Measurements from ENCODE around the gene KMT2C. TPM values are rescaled to one million over a fixed set of nuclear protein-coding genes. Genes with fewer than 3 reads are reported as not detected.
"Not testable (repeated sequence)": the region's sequence is repeated elsewhere in the genome, so short reads cannot be mapped to it uniquely, and the experiment has no call there.

KMT2C gene
- total and polyA plus RNA-seq, 4 donors, result 6.3 to 35.3 (median 19.3) TPM

DNA sequence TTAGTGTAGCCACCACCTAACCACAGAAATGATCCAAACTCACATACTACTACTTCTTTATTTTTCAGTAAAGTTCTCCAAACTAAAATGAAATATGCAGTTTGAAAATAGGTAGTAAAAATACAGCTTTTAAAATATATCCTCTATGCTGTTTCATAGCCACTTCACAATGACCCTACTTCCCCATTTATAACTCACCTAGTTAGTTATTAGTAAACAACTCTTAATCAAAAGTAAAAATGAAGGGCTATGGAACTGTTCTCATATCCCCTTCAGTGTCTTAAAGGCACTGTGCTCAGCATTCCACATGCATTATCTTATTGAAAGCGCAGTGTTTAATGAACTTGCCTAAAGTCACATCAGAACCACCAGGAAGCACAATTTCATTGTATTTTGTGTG lies 43.5 kb downstream of the KMT2C start:
- Histone ChIP-seq H3K4me3 (ENCODE audit: low read depth in 1 of 3, low read length in 3 of 3) (no peak overlapping the region), H3K27me3 (ENCODE audit: control insufficient read depth in 4 of 4, insufficient read depth in 4 of 4, low read length in 3 of 4) (no peaks in the 10 kb centered on the region), H3K9me3 (ENCODE audit: control insufficient read depth in 4 of 4, low read length in 3 of 4) (no peaks in the 10 kb centered on the region), H3K9ac (ENCODE audit: low read depth in 1 of 2, low read length in 2 of 2) (no peak overlapping the region), H3K27ac (ENCODE audit: low read depth in 1 of 2, low read length in 2 of 2) (no peak overlapping the region), H3K36me3 (ENCODE audit: control insufficient read depth in 4 of 4, insufficient read depth in 3 of 4, low read depth in 1 of 4, low read length in 3 of 4) (no peaks in the 10 kb centered on the region), H3K4me1 (ENCODE audit: control insufficient read depth in 4 of 4, insufficient read depth in 4 of 4, low read length in 3 of 4) (no peaks in the 10 kb centered on the region)
- no peak for DNase-seq (ENCODE audit: low spot score)
- WGBS, result 77% methylated on average over 1 of the region's 1 CpG
- TF ChIP-seq TAF1 (conservative IDR thresholded peaks at IDR 0.05) (no peak), HNF4A (conservative IDR thresholded peaks at IDR 0.05) (no peak), SP1 (IDR thresholded peaks at IDR 0.05) (no peak), EGR1 (IDR thresholded peaks at IDR 0.05; ENCODE audit: low read depth in 2 of 2) (no peak)
- TF ChIP-seq, protein P1, sequence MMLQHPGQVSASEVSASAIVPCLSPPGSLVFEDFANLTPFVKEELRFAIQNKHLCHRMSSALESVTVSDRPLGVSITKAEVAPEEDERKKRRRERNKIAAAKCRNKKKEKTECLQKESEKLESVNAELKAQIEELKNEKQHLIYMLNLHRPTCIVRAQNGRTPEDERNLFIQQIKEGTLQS (IDR thresholded peaks at IDR 0.05), result no peak
- TF ChIP-seq, protein P2, sequence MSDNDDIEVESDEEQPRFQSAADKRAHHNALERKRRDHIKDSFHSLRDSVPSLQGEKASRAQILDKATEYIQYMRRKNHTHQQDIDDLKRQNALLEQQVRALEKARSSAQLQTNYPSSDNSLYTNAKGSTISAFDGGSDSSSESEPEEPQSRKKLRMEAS (IDR thresholded peaks at IDR 0.05), result no peak

DNA sequence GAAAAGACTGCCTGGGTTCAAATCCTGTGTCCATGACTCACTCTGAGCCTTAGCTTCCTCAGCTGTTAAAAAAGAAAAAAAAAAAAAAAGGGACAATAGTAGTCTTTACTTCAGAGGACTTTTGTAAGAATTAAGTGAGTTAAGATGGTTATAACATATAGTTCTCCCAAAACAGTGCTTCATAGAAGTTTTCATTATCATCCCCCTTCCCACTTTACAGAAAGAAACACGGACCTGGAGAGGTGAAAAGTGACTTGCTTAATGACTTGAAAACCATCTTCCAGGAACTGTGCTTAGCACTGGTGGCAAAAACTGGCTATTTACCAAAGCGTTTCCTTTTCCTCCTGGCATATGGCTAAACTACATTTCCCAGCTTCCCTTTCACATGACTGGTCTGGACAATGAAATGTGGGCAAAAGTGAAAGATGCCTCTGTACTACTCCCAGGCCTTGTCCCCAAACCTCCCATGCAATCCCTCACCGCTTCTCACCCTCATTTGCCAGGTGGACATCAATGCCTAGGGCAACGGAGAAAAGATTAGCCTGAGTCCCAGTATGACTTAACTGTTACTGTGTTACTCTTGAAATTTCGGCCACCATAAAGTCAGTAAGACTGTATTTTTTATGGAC lies 49.6 kb downstream of the KMT2C start:
- not testable (repeated sequence) for H3K9ac ChIP-seq (ENCODE audit: low read depth in 1 of 2, low read length in 2 of 2); H3K36me3 ChIP-seq (ENCODE audit: control insufficient read depth in 4 of 4, insufficient read depth in 3 of 4, low read depth in 1 of 4, low read length in 3 of 4); H3K4me1 ChIP-seq (ENCODE audit: control insufficient read depth in 4 of 4, insufficient read depth in 4 of 4, low read length in 3 of 4); H3K4me3 ChIP-seq (ENCODE audit: low read depth in 1 of 3, low read length in 3 of 3); H3K27ac ChIP-seq (ENCODE audit: low read depth in 1 of 2, low read length in 2 of 2); DNase-seq (ENCODE audit: low spot score); H3K9me3 ChIP-seq (ENCODE audit: control insufficient read depth in 4 of 4, low read length in 3 of 4); H3K27me3 ChIP-seq (ENCODE audit: control insufficient read depth in 4 of 4, insufficient read depth in 4 of 4, low read length in 3 of 4)
- 46% methylated on average over 4 of the region's 5 CpGs for WGBS

DNA sequence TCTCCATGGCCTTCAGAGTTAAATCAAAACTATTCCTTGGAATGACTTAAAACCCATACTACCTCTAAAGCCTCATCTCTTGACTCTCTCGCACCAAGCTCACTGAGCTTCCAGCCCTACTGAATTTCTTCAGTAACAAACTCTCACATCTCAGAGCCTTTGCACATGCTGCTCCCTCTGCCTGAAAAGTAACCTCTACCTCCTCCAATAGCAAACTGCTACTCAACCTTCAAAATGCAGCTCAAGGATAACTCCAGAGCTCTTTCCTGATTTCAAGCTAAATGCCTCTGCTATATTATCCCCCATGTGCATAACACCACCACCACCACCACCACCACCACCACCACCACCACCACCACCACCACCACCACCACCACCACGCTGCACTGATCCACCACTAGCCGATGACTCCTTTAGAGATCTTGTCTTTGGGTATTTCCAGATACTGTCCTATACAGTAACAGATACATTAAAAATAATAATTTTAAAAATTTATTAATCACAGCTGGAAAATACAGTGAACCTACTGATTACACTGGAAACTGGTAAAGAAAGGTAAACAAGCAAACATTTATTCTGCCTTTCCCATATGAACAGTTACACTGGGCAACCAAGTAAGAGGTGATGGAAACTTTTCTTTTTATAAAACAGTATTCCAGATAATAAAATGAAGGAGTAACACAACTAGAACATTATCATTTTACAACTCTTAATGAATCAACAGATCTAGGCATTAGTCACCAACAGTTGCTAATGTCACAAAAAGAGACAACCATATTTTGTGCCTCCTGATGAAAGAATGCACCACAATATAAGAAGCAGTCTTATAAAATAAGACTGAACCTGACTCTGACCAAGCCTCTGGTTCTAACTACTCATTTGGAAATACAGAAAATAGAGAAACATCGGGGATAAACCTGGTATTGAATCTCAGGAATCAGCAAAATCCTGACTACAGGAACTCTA lies 51.3 kb downstream of the KMT2C start:
- H3K36me3 ChIP-seq (ENCODE audit: control insufficient read depth in 4 of 4, insufficient read depth in 3 of 4, low read depth in 1 of 4, low read length in 3 of 4); DNase-seq (ENCODE audit: low spot score); H3K4me3 ChIP-seq (ENCODE audit: low read depth in 1 of 3, low read length in 3 of 3); H3K9ac ChIP-seq (ENCODE audit: low read depth in 1 of 2, low read length in 2 of 2); H3K27me3 ChIP-seq (ENCODE audit: control insufficient read depth in 4 of 4, insufficient read depth in 4 of 4, low read length in 3 of 4); H3K9me3 ChIP-seq (ENCODE audit: control insufficient read depth in 4 of 4, low read length in 3 of 4); H3K4me1 ChIP-seq (ENCODE audit: control insufficient read depth in 4 of 4, insufficient read depth in 4 of 4, low read length in 3 of 4); H3K27ac ChIP-seq (ENCODE audit: low read depth in 1 of 2, low read length in 2 of 2): not testable (repeated sequence)
- 60% methylated on average over 4 of the region's 4 CpGs for WGBS

DNA sequence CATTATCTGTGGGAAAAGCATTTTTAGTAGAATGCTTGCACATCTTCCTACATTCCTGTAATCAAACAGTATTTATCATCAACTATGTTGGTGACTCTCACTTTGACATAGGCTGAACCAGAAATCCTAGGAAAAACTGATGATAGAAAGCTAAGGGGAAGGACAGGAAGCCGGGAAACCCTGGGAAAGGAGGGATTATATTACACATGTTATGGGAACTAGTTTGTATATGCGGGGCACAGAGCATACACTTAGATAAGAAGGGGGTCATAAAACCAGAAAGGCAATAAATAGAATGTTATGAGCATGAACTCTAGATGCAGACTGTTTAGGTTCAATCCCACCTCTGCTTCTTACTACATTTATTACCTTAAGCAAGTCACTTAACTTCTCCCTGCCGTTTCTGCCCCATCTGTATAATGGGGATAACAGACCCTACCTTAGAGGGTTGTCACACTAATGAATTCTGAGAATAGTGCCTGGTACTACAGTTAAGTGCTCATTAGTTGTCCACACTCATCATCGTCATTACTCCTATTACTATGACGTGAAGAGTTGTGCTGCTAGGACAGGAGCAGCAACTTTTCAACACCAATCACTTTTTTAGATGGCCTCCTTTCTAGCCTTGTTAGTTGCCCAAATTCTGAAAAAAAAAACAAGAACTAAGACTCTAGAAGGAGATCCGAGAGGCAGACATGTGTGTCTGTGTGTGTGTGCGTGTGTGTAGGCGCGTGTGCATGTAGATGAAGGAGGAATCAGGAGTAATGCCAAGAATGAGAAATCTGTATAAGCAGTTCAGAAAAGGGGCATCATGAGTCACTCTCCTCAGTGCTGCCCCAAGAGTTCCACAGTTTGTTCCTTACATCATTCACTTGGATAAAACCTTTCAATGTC lies 52.2 kb downstream of the KMT2C start:
- Histone ChIP-seq H3K9me3 (ENCODE audit: control insufficient read depth in 4 of 4, low read length in 3 of 4) (no peaks in the 10 kb centered on the region), H3K9ac (ENCODE audit: low read depth in 1 of 2, low read length in 2 of 2) (no peak overlapping the region), H3K36me3 (ENCODE audit: control insufficient read depth in 4 of 4, insufficient read depth in 3 of 4, low read depth in 1 of 4, low read length in 3 of 4) (no peaks in the 10 kb centered on the region), H3K27ac (ENCODE audit: low read depth in 1 of 2, low read length in 2 of 2) (no peak overlapping the region), H3K4me1 (ENCODE audit: control insufficient read depth in 4 of 4, insufficient read depth in 4 of 4, low read length in 3 of 4) (peaks cover 0 to 4% (median 0%) of the 10 kb centered on the region in 4 donors), H3K4me3 (ENCODE audit: low read depth in 1 of 3, low read length in 3 of 3) (no peak overlapping the region), H3K27me3 (ENCODE audit: control insufficient read depth in 4 of 4, insufficient read depth in 4 of 4, low read length in 3 of 4) (no peaks in the 10 kb centered on the region)
- TF ChIP-seq, protein P3, sequence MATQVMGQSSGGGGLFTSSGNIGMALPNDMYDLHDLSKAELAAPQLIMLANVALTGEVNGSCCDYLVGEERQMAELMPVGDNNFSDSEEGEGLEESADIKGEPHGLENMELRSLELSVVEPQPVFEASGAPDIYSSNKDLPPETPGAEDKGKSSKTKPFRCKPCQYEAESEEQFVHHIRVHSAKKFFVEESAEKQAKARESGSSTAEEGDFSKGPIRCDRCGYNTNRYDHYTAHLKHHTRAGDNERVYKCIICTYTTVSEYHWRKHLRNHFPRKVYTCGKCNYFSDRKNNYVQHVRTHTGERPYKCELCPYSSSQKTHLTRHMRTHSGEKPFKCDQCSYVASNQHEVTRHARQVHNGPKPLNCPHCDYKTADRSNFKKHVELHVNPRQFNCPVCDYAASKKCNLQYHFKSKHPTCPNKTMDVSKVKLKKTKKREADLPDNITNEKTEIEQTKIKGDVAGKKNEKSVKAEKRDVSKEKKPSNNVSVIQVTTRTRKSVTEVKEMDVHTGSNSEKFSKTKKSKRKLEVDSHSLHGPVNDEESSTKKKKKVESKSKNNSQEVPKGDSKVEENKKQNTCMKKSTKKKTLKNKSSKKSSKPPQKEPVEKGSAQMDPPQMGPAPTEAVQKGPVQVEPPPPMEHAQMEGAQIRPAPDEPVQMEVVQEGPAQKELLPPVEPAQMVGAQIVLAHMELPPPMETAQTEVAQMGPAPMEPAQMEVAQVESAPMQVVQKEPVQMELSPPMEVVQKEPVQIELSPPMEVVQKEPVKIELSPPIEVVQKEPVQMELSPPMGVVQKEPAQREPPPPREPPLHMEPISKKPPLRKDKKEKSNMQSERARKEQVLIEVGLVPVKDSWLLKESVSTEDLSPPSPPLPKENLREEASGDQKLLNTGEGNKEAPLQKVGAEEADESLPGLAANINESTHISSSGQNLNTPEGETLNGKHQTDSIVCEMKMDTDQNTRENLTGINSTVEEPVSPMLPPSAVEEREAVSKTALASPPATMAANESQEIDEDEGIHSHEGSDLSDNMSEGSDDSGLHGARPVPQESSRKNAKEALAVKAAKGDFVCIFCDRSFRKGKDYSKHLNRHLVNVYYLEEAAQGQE (IDR thresholded peaks at IDR 0.05), result no peak
- no peak for TF ChIP-seq HNF4A (conservative IDR thresholded peaks at IDR 0.05)
- no peak for DNase-seq (ENCODE audit: low spot score)
- 81% methylated on average over 9 of the region's 9 CpGs for WGBS

Data from liver (tissue), 9 donors.